ENCODE measurements around the gene RBSN. TPM values are rescaled to one million over a fixed set of nuclear protein-coding genes. Genes with fewer than 3 reads are reported as not detected.

RBSN gene
- total RNA-seq, 2 donors from 2014 or later: 14.2 to 14.5 TPM

GRCh38 chr3:15108082-15108545 is 9.2 kb upstream of the RBSN start:
- Mint-ChIP-seq H3K36me3 (no peaks in the 10 kb centered on the region), H3K9me3 (no peaks in the 10 kb centered on the region), H3K27ac (no peak overlapping the region)
- ATAC-seq (peak; percentile 96 to 97), DNase-seq (ENCODE audit: low spot score in 2 of 2) (peak; percentile 73 to 82)

- H3K27ac Mint-ChIP-seq: no peak overlapping the region
- H3K36me3 Mint-ChIP-seq: no peaks in the 10 kb centered on the region
- no peak for DNase-seq (ENCODE audit: low spot score in 2 of 2)
- H3K9me3 Mint-ChIP-seq: no peaks in the 10 kb centered on the region
- ATAC-seq: no peak
These were observed 8.4 kb upstream of the RBSN start for GRCh38 chr3:15107075-15107947.

GRCh38 chr3:15102836-15103235 is 3.9 kb upstream of the RBSN start:
- Mint-ChIP-seq H3K36me3 (peaks cover 14% of the 10 kb centered on the region in 2 donors), H3K9me3 (no peaks in the 10 kb centered on the region), H3K27ac (no peak overlapping the region)
- ATAC-seq (no peak), DNase-seq (ENCODE audit: low spot score in 2 of 2) (no peak)

DNA sequence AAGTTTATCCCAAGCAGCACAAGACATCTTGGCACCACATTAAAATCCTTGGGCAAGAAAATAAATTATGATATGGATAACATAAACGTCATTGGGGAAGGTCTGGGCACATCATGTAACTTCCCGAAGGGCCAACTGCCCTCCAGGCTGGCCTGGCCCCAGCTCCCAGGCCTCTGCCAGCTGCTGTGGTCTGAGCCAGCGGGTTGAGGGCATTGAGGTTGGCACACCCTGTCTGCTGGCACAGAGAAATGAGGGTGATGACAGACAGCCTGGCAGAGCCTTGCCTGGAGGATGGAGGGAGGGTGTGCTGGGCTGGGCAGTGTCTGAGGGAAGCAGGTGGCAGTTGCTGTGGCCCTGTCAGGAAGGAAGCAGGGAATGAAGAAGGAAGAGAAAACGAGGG is 3.3 kb upstream of the RBSN start:
- ATAC-seq (no peak), DNase-seq (ENCODE audit: low spot score in 2 of 2) (no peak)
- Mint-ChIP-seq H3K27ac (no peak overlapping the region), H3K9me3 (no peaks in the 10 kb centered on the region), H3K36me3 (peaks cover 16 to 17% of the 10 kb centered on the region in 2 donors)

- no peaks in the 10 kb centered on the region for H3K9me3 Mint-ChIP-seq
- peak in 1 of 2 donors; percentile 17 for ATAC-seq
- H3K27ac Mint-ChIP-seq: peak overlapping the region; percentile 95 to 97
- peaks cover 22 to 25% of the 10 kb centered on the region in 2 donors for H3K36me3 Mint-ChIP-seq
- DNase-seq (ENCODE audit: low spot score in 2 of 2): no peak
These were observed 583 bp upstream of the RBSN start for GRCh38 chr3:15099364-15100098.

- ATAC-seq (peak in 1 of 2 donors; percentile 33), DNase-seq (ENCODE audit: low spot score in 2 of 2) (peak; percentile 12 to 74)
- Mint-ChIP-seq H3K27ac (peak overlapping the region; percentile 73 to 95), H3K9me3 (no peaks in the 10 kb centered on the region), H3K36me3 (peaks cover 22 to 25% of the 10 kb centered on the region in 2 donors)
These were observed 1.1 kb downstream of the RBSN start for GRCh38 chr3:15097891-15098290.

DNA sequence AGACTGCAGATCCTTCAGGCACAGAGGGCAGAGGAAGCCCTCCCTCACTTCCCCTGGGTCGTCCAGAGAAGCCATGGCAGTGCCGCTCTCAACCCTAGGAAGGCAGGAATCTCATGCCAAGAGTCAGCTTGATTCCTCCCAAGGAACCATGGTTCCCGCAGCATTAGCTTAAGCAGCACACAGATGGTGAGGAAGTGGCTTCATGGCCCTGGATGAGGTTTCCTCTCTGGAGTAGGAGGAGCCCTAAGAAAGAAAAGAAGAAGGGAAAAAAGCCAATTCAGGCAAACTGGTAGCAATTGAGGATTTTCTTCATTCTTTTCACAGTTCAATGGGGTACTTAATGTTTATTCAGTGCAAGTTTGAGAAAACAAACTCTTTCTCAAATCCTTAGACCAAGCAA is 2.9 kb downstream of the RBSN start:
- H3K9me3 Mint-ChIP-seq: no peaks in the 10 kb centered on the region
- H3K36me3 Mint-ChIP-seq: peaks cover 22 to 25% of the 10 kb centered on the region in 2 donors
- DNase-seq (ENCODE audit: low spot score in 2 of 2) (no peak), ATAC-seq (no peak)
- no peak overlapping the region for H3K27ac Mint-ChIP-seq

- no peak overlapping the region for H3K27ac Mint-ChIP-seq
- no peaks in the 10 kb centered on the region for H3K9me3 Mint-ChIP-seq
- peaks cover 21 to 24% of the 10 kb centered on the region in 2 donors for H3K36me3 Mint-ChIP-seq
- DNase-seq (ENCODE audit: low spot score in 2 of 2) (no peak), ATAC-seq (no peak)
These were observed 4.6 kb downstream of the RBSN start for GRCh38 chr3:15094187-15094875.

DNA sequence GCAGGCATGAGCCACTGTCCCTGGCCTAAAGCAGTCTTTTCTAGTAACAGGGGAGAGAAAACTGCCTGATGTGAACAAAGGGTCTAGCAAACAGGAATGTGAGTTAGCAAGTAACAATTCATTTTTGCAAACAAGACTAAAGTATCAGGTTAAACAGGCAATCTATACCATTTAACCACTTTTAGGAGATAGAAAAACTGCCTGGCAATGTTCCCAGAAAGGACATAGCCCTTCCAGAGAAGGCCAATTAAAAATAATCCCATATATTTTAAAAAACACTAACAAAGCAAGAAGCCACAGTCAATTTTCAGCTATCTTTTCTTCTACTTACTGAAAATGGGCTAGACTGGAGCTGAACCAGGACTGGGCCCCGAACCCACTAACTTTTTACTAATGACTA is 6.3 kb downstream of the RBSN start:
- Mint-ChIP-seq H3K27ac (no peak overlapping the region), H3K9me3 (no peaks in the 10 kb centered on the region), H3K36me3 (peaks cover 7 to 9% of the 10 kb centered on the region in 2 donors)
- DNase-seq (ENCODE audit: low spot score in 2 of 2): no peak
- ATAC-seq: no peak

- H3K36me3 Mint-ChIP-seq: peaks cover 6 to 8% of the 10 kb centered on the region in 2 donors
- H3K9me3 Mint-ChIP-seq: no peaks in the 10 kb centered on the region
- DNase-seq (ENCODE audit: low spot score in 2 of 2) (no peak), ATAC-seq (no peak)
- no peak overlapping the region for H3K27ac Mint-ChIP-seq
These were observed 7.4 kb downstream of the RBSN start for GRCh38 chr3:15091575-15091974.

- H3K27ac Mint-ChIP-seq: no peak overlapping the region
- H3K9me3 Mint-ChIP-seq: no peaks in the 10 kb centered on the region
- no peak for DNase-seq (ENCODE audit: low spot score in 2 of 2)
- peaks cover 0 to 4% of the 10 kb centered on the region in 2 donors for H3K36me3 Mint-ChIP-seq
- no peak for ATAC-seq
These were observed 9.7 kb downstream of the RBSN start for GRCh38 chr3:15089201-15089600.

GRCh38 chr3:15086699-15087098 is 12.2 kb downstream of the RBSN start:
- DNase-seq (ENCODE audit: low spot score in 2 of 2) (no peak), ATAC-seq (no peak)
- peaks cover 0 to 9% of the 10 kb centered on the region in 2 donors for H3K36me3 Mint-ChIP-seq
- H3K9me3 Mint-ChIP-seq: no peaks in the 10 kb centered on the region
- H3K27ac Mint-ChIP-seq: no peak overlapping the region

- no peak for DNase-seq (ENCODE audit: low spot score in 2 of 2)
- Mint-ChIP-seq H3K36me3 (peaks cover 0 to 9% of the 10 kb centered on the region in 2 donors), H3K9me3 (no peaks in the 10 kb centered on the region), H3K27ac (no peak overlapping the region)
- no peak for ATAC-seq
These were observed 12.7 kb downstream of the RBSN start for GRCh38 chr3:15086263-15086662.

- H3K27ac Mint-ChIP-seq: no peak overlapping the region
- no peak for ATAC-seq
- H3K36me3 Mint-ChIP-seq: peaks cover 0 to 15% of the 10 kb centered on the region in 2 donors
- DNase-seq (ENCODE audit: low spot score in 2 of 2): no peak
- no peaks in the 10 kb centered on the region for H3K9me3 Mint-ChIP-seq
These were observed 15.7 kb downstream of the RBSN start for GRCh38 chr3:15083252-15083651.

GRCh38 chr3:15081960-15082664 is 16.8 kb downstream of the RBSN start:
- DNase-seq (ENCODE audit: low spot score in 2 of 2): no peak
- H3K36me3 Mint-ChIP-seq: peaks cover 0 to 15% of the 10 kb centered on the region in 2 donors
- H3K9me3 Mint-ChIP-seq: no peaks in the 10 kb centered on the region
- peak in 1 of 2 donors; percentile 59 for ATAC-seq
- peak overlapping the region; percentile 17 to 23 for H3K27ac Mint-ChIP-seq

GRCh38 chr3:15079091-15079490 is 19.9 kb downstream of the RBSN start:
- Mint-ChIP-seq H3K36me3 (peaks cover 0 to 15% of the 10 kb centered on the region in 2 donors), H3K27ac (no peak overlapping the region), H3K9me3 (no peaks in the 10 kb centered on the region)
- DNase-seq (ENCODE audit: low spot score in 2 of 2) (no peak), ATAC-seq (no peak)

Measured in activated naive CD4-positive, alpha-beta T cell treated with anti-CD3 and anti-CD28 coated beads, Interleukin-2, amount 50 U/mL, for 72 hours (primary cell).